Left ventricle myocardium inferior (tissue), 1 donor: ENCODE results near the gene KRTAP11-1. TPM values are rescaled to one million over a fixed set of nuclear protein-coding genes. Genes with fewer than 3 reads are reported as not detected.

Experiments used
- DNase-seq: peaks from one replicate; pipeline ENCODE4 v3.0.0-alpha.2; 2020
- H3K27ac ChIP-seq: fragments of 200-600 bp; replicated peaks from 2 replicates; pipeline ENCODE4 v1.8.0; 2021
- H3K27me3 ChIP-seq: fragments of 200-600 bp; 2 replicates; pipeline ENCODE4 v1.8.0; 2021; ENCODE audit warnings: low read depth
- H3K36me3 ChIP-seq: fragments of 200-600 bp; 2 replicates; pipeline ENCODE4 v1.8.0; 2021
- H3K4me1 ChIP-seq: fragments of 200-600 bp; 2 replicates; pipeline ENCODE4 v1.8.0; 2021
- H3K4me3 ChIP-seq: fragments of 200-600 bp; 2 replicates; pipeline ENCODE4 v1.8.0; 2021; ENCODE audit warnings: mild to moderate bottlenecking, moderate library complexity
- H3K9me3 ChIP-seq: fragments of 200-600 bp; replicated peaks from 2 replicates; pipeline ENCODE4 v1.8.0; 2021
- intact Hi-C: fragments of 100-400 bp; cut with micrococcal nuclease; formaldehyde crosslinking; loops from one replicate; pipeline ENCODE4 v1.11.0; 2022
- total RNA-seq: library from RNA; stranded (reverse); fragmentation: NEBNext Ultra II Directional; extraction: Animal tissue kit (Norgen Biotek cat#: 25700); gene quantifications from one replicate; pipeline ENCODE4 v1.2.1, GENCODE V29; 2021
- TF ChIP-seq, protein P1 (sequence below): fragments of 200-600 bp; IDR thresholded peaks from 2 replicates; pipeline ENCODE4 v1.8.0; 2021; ENCODE audit warnings: antibody characterized with exemption, mild to moderate bottlenecking, borderline replicate concordance
- donor health status: DM: no; HTN: yes; CAD: no; lungs with severe emphysema.

KRTAP11-1 gene
- total RNA-seq, 1 donor from 2014 or later = not detected

DNA sequence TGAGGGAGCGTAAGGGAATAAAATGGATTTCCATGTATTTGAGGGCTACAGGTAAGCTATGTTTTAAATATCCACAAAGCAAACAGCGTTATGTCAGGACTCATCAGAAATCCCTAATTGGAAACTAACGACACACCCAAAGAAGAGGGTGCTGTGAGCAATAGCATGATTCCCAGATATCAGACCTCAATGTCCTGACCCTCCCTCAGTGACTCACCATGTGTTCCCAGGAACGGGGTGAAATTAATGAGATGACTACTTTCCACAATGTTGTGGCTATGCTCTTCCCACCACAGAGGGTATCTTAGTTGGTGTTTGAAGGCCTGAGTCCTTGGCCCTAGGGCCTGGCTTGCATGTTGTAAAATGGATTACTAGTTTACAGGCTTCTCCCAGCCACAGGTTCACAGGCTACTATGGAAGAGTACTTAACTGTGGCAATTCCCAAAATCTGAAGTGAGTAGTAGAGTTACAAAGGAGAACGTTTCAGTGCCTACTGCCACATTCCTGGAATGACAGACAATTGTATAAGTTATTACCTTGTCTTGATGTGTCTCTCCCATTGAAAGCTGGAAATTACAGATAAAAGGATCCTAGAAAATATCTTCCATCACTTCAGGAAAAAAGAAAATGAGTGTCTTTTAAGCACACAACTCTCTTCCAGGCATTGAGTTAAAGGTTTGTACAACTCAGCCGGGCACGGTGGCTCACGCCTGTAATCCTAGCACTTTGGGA, 1.7 kb upstream of the KRTAP11-1 start:
- H3K27ac ChIP-seq = no peak overlapping the region
- H3K4me1 ChIP-seq = no peaks in the 10 kb centered on the region
- no peak for DNase-seq
- intact Hi-C loops = no loop called here
- H3K9me3 ChIP-seq = no peaks in the 10 kb centered on the region
- no peaks in the 10 kb centered on the region for H3K27me3 ChIP-seq
- TF ChIP-seq, protein P1, sequence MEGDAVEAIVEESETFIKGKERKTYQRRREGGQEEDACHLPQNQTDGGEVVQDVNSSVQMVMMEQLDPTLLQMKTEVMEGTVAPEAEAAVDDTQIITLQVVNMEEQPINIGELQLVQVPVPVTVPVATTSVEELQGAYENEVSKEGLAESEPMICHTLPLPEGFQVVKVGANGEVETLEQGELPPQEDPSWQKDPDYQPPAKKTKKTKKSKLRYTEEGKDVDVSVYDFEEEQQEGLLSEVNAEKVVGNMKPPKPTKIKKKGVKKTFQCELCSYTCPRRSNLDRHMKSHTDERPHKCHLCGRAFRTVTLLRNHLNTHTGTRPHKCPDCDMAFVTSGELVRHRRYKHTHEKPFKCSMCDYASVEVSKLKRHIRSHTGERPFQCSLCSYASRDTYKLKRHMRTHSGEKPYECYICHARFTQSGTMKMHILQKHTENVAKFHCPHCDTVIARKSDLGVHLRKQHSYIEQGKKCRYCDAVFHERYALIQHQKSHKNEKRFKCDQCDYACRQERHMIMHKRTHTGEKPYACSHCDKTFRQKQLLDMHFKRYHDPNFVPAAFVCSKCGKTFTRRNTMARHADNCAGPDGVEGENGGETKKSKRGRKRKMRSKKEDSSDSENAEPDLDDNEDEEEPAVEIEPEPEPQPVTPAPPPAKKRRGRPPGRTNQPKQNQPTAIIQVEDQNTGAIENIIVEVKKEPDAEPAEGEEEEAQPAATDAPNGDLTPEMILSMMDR = no peak
- H3K4me3 ChIP-seq = no peak overlapping the region
- H3K36me3 ChIP-seq = no peaks in the 10 kb centered on the region

- no peak for DNase-seq
- H3K27ac ChIP-seq = no peak overlapping the region
- no peaks in the 10 kb centered on the region for H3K9me3 ChIP-seq
- TF ChIP-seq, protein P1 = no peak
- H3K36me3 ChIP-seq = no peaks in the 10 kb centered on the region
- H3K4me3 ChIP-seq = no peak overlapping the region
- H3K27me3 ChIP-seq = peaks cover 15% of the 10 kb centered on the region
- H3K4me1 ChIP-seq = no peaks in the 10 kb centered on the region
- intact Hi-C loops = no loop called here
Observed at GRCh38 chr21:30880914-30881313, 466 bp downstream of the KRTAP11-1 start.

- intact Hi-C loops = no loop called here
- H3K27ac ChIP-seq = no peak overlapping the region
- H3K36me3 ChIP-seq = no peaks in the 10 kb centered on the region
- TF ChIP-seq, protein P1 = no peak
- no peaks in the 10 kb centered on the region for H3K4me1 ChIP-seq
- peaks cover 15% of the 10 kb centered on the region for H3K27me3 ChIP-seq
- peaks cover 7% of the 10 kb centered on the region for H3K9me3 ChIP-seq
- DNase-seq = no peak
- H3K4me3 ChIP-seq = no peak overlapping the region
Observed at GRCh38 chr21:30874526-30874925, 6.9 kb downstream of the KRTAP11-1 start.

GRCh38 chr21:30847627-30848500, 33.5 kb downstream of the KRTAP11-1 start:
- TF ChIP-seq, protein P1 = no peak
- H3K4me1 ChIP-seq = no peaks in the 10 kb centered on the region
- H3K36me3 ChIP-seq = no peaks in the 10 kb centered on the region
- no peak overlapping the region for H3K27ac ChIP-seq
- intact Hi-C loops = no loop called here
- no peak for DNase-seq
- no peaks in the 10 kb centered on the region for H3K27me3 ChIP-seq
- H3K9me3 ChIP-seq = peaks cover 15% of the 10 kb centered on the region
- no peak overlapping the region for H3K4me3 ChIP-seq

DNA sequence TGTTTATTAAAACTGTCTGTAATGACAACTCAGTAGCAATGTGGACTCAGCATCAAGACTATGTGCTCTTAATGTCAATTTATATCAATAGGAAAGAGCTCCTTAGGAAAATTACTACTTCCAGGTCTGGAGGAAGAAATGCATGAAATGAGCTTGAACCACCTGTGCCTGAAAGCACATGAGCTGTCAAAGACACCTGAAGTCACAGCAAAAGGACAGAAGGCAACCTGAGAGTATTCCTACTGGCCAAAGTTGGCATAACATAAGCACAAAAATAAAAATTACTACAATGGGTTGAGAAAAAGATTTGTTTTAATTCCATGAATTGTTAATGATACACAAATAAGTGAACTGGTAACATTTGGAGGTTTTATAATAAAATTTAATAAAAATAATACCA, 38.4 kb downstream of the KRTAP11-1 start:
- Histone ChIP-seq H3K36me3 (no peaks in the 10 kb centered on the region), H3K4me3 (no peak overlapping the region), H3K27ac (no peak overlapping the region), H3K27me3 (no peaks in the 10 kb centered on the region), H3K4me1 (no peaks in the 10 kb centered on the region), H3K9me3 (peaks cover 10% of the 10 kb centered on the region)
- DNase-seq = no peak
- intact Hi-C loops = no loop called here
- TF ChIP-seq, protein P1 = no peak
